Measurements from ENCODE around the gene UQCRHL. TPM values are rescaled to one million over a fixed set of nuclear protein-coding genes. Genes with fewer than 3 reads are reported as not detected.

The UQCRHL gene
- total and polyA plus RNA-seq, 2 donors (not counting 1 experiment from before 2014, with no cell fraction given), result 0.98 to 1.8 TPM

- no peaks in the 10 kb centered on the region for H3K4me1 ChIP-seq (ENCODE audit: control insufficient read depth in 2 of 2, insufficient read depth in 2 of 2, low read length in 2 of 2)
- no peaks in the 10 kb centered on the region for H3K79me2 ChIP-seq (ENCODE audit: control insufficient read depth, insufficient read depth, low read length)
- ChIA-PET POLR2A (no interaction called here), CTCF (interaction anchor here (1.3 kb wide), 1 partner anchor 24 kb away, joined by 5 read pairs; no protein-coding TSS in a partner anchor)
- H3K4me3 ChIP-seq (ENCODE audit: control extremely low read depth in 1 of 5, extremely low read depth in 1 of 5, insufficient read depth in 1 of 5, low read depth in 2 of 5, low read length in 4 of 5), result no peak overlapping the region
- H3K27me3 ChIP-seq (replicated peaks in 1 of 4; ENCODE audit: control extremely low read depth in 1 of 4, control insufficient read depth in 3 of 4, insufficient read depth in 4 of 4, low read length in 3 of 4), result peaks cover 0 to 6% (median 0%) of the 10 kb centered on the region in 4 experiments
- DNase-seq (no peak), ATAC-seq (ENCODE audit: low read depth) (no peak)
- Mint-ChIP-seq H3K4me3 (no peak overlapping the region), H3K27me3 (peaks cover 30% of the 10 kb centered on the region), H3K4me1 (no peaks in the 10 kb centered on the region), H3K9me3 (ENCODE audit: insufficient read depth) (no peaks in the 10 kb centered on the region), H3K27ac (no peak overlapping the region)
- H3K4me2 ChIP-seq (replicated peaks; ENCODE audit: low read depth, low read length, poor library complexity, severe bottlenecking), result no peak overlapping the region
- no peaks in the 10 kb centered on the region for H4K20me1 ChIP-seq (ENCODE audit: control insufficient read depth, insufficient read depth, low read length, poor library complexity, severe bottlenecking)
- no peak overlapping the region for H3K9ac ChIP-seq (ENCODE audit: low read length)
- no peaks in the 10 kb centered on the region for H3K36me3 ChIP-seq (replicated peaks in 1 of 2; ENCODE audit: control extremely low read depth in 1 of 2, control insufficient read depth in 1 of 2, extremely low read depth in 1 of 2, insufficient read depth in 2 of 2, low read length in 1 of 2)
- H2AFZ ChIP-seq (ENCODE audit: insufficient read depth, low read depth, low read length, poor library complexity, severe bottlenecking), result no peak overlapping the region
- H3K27ac ChIP-seq (ENCODE audit: low read length in 2 of 2), result no peak overlapping the region
- H3K9me3 ChIP-seq (ENCODE audit: control extremely low read depth in 1 of 3, control insufficient read depth in 2 of 3, insufficient read depth in 1 of 3, low read length in 2 of 3), result no peaks in the 10 kb centered on the region
- no peak for TF ChIP-seq CTCF (IDR thresholded peaks at IDR 0.05)
- TF ChIP-seq EZH2 (IDR thresholded peaks at IDR 0.05; ENCODE audit: borderline replicate concordance, insufficient read depth, low read depth, low read length, poor library complexity, severe bottlenecking), result no peak
- WGBS (ENCODE audit: insufficient coverage), result 96% methylated on average over 5 of the region's 5 CpGs
- intact Hi-C loops (cut with micrococcal nuclease), result no loop called here
Observed at GRCh38 chr1:15767941-15768340, 39.5 kb downstream of the UQCRHL start.

DNA sequence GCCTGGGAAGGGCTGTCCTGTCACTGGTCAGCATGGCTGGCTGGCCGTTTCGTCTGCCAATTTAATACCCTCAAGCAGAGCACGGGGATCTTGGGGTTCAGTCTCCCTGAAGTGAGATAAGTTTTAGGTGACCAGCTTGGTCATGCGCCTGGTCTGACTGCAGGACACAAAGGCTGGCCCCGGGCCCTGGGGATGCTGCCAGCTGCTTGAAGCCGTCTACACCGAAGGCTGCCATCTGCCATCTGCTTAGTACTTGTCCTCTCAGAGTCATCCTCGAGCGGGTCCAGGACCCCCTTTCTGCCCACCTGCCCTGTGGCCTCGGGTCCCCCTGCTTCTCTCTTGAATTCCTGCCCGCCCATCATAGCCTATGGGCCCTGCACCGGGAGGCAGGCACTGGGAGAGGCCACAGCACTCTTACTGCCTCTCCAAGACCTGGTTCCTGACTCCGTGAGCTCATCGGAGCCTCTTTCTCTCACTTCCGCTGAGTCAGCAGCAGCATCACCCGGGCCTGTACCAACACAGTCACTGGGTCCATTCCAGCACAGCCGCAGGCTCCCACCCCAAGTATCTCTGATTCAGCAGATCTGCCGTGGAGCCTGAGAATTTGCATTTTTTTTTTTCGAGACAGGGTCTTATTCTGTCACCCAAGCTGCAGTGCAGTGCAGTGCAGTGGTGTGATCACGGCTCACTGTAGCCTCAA lies 41.8 kb downstream of the UQCRHL start:
- Histone ChIP-seq H3K4me3 (ENCODE audit: control extremely low read depth in 1 of 5, extremely low read depth in 1 of 5, insufficient read depth in 1 of 5, low read depth in 2 of 5, low read length in 4 of 5) (no peak overlapping the region), H3K9me3 (ENCODE audit: control extremely low read depth in 1 of 3, control insufficient read depth in 2 of 3, insufficient read depth in 1 of 3, low read length in 2 of 3) (no peaks in the 10 kb centered on the region), H3K9ac (ENCODE audit: low read length) (no peak overlapping the region), H3K27me3 (replicated peaks in 1 of 4; ENCODE audit: control extremely low read depth in 1 of 4, control insufficient read depth in 3 of 4, insufficient read depth in 4 of 4, low read length in 3 of 4) (peaks cover 0 to 9% (median 1%) of the 10 kb centered on the region in 4 experiments), H2AFZ (ENCODE audit: insufficient read depth, low read depth, low read length, poor library complexity, severe bottlenecking) (no peak overlapping the region), H3K27ac (ENCODE audit: low read length in 2 of 2) (no peak overlapping the region), H4K20me1 (ENCODE audit: control insufficient read depth, insufficient read depth, low read length, poor library complexity, severe bottlenecking) (no peaks in the 10 kb centered on the region), H3K4me1 (ENCODE audit: control insufficient read depth in 2 of 2, insufficient read depth in 2 of 2, low read length in 2 of 2) (no peaks in the 10 kb centered on the region), H3K4me2 (replicated peaks; ENCODE audit: low read depth, low read length, poor library complexity, severe bottlenecking) (no peak overlapping the region), H3K36me3 (replicated peaks in 1 of 2; ENCODE audit: control extremely low read depth in 1 of 2, control insufficient read depth in 1 of 2, extremely low read depth in 1 of 2, insufficient read depth in 2 of 2, low read length in 1 of 2) (no peaks in the 10 kb centered on the region), H3K79me2 (ENCODE audit: control insufficient read depth, insufficient read depth, low read length) (no peaks in the 10 kb centered on the region)
- intact Hi-C loops (cut with micrococcal nuclease), result no loop called here
- CTCF ChIA-PET, result no interaction called here
- no peak for DNase-seq
- ATAC-seq (ENCODE audit: low read depth), result no peak
- Mint-ChIP-seq H3K9me3 (ENCODE audit: insufficient read depth) (no peaks in the 10 kb centered on the region), H3K4me1 (no peaks in the 10 kb centered on the region), H3K27me3 (peaks cover 33% of the 10 kb centered on the region), H3K4me3 (no peak overlapping the region), H3K27ac (no peak overlapping the region)
- WGBS (ENCODE audit: insufficient coverage), result 88% methylated on average over 19 of the region's 20 CpGs
- TF ChIP-seq EZH2 (IDR thresholded peaks at IDR 0.05; ENCODE audit: borderline replicate concordance, insufficient read depth, low read depth, low read length, poor library complexity, severe bottlenecking) (no peak), CTCF (IDR thresholded peaks at IDR 0.05) (no peak)
- POLR2A ChIA-PET, result no interaction called here
